H1 (cell line): Measurements from ENCODE around the gene RRP1B. TPM values are rescaled to one million over a fixed set of nuclear protein-coding genes. Genes with fewer than 3 reads are reported as not detected.

Experiments
- POLR2AphosphoS5 ChIP-seq: IDR thresholded peaks from 2 replicates; pipeline ENCODE4 v1.6.1; 2011; ENCODE audit warnings: low read depth, low read length
- ZNF274 ChIP-seq: IDR thresholded peaks from 2 replicates; pipeline ENCODE4 v1.7.0; 2012; ENCODE audit warnings: low read length, borderline replicate concordance; ENCODE audit errors: extremely low read depth
- polyA plus RNA-seq, 7 experiments: library from polyadenylated mRNA; depleted of rRNA in 3 of 7; stranded (reverse) in 5 of 7; unstranded in 2 of 7; fragments of >200 nt in 5 of 7; fragments of 200-250 nt in 2 of 7; gene quantifications; 1 replicate in 5 of 7; 2 replicates in 1 of 7; 4 replicates in 1 of 7; pipeline versions ENCODE4 v1.2.1 to v1.2.3, GENCODE V29; 2011 to 2013; ENCODE audit warnings: missing spikeins in 2 of 7, mixed read lengths in 2 of 7
- total RNA-seq: library from RNA; stranded (reverse); fragmentation: NEBNext Ultra II Directional; extraction: Animal tissue kit (Norgen Biotek cat#: 25700); gene quantifications from 2 replicates; pipeline ENCODE4 v1.2.1, GENCODE V29; 2021
- TF ChIP-seq, protein P1 (sequence below): fragments of 300-600 bp; sonication (generic); IDR thresholded peaks from 2 replicates; pipeline ENCODE4 v1.7.1; 2012; ENCODE audit warnings: low read length, moderate library complexity, mild to moderate bottlenecking, inconsistent platforms; ENCODE audit not compliant: insufficient replicate concordance
- TF ChIP-seq, protein P2 (sequence below): IDR thresholded peaks from 2 replicates; pipeline ENCODE4 v1.6.1; 2012; ENCODE audit warnings: inconsistent platforms

RRP1B gene
- total and polyA plus RNA-seq, 2 of the 8 experiments (the other 6 are each of a cell fraction or from before 2014, with no cell fraction given), result 25.8 to 97.3 TPM

DNA sequence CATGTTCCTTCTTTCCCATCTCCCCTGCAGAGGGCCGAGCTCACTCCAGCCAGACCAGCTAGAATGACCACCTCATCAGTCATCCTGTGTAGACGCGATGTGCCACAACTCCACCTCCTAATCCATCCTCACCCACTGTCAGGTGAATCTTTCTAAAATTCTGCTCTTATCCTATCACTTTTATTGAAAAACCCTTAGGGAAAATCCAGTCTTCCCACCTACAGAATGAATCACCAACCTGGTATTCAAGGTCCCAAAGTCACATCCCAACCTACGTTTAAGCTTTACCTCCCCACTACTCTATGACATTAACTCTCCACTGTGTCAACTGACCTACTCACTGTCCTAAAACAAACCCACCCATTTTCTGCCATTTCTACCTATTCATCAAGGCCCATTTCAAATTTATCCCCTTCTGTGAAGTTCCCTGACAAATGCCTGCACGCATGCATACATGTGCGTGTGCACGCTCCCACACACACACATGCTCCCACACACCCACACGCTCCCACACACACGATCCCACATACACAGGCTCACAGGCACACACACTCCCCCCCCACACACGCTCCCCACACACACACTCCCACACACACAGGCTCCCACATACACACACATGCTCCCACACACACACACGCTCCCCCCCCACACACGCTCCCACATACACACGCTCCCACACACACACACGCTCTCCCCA is 27.8 kb upstream of the RRP1B start (continued):
- no peak for TF ChIP-seq POLR2AphosphoS5
- TF ChIP-seq, protein P1, sequence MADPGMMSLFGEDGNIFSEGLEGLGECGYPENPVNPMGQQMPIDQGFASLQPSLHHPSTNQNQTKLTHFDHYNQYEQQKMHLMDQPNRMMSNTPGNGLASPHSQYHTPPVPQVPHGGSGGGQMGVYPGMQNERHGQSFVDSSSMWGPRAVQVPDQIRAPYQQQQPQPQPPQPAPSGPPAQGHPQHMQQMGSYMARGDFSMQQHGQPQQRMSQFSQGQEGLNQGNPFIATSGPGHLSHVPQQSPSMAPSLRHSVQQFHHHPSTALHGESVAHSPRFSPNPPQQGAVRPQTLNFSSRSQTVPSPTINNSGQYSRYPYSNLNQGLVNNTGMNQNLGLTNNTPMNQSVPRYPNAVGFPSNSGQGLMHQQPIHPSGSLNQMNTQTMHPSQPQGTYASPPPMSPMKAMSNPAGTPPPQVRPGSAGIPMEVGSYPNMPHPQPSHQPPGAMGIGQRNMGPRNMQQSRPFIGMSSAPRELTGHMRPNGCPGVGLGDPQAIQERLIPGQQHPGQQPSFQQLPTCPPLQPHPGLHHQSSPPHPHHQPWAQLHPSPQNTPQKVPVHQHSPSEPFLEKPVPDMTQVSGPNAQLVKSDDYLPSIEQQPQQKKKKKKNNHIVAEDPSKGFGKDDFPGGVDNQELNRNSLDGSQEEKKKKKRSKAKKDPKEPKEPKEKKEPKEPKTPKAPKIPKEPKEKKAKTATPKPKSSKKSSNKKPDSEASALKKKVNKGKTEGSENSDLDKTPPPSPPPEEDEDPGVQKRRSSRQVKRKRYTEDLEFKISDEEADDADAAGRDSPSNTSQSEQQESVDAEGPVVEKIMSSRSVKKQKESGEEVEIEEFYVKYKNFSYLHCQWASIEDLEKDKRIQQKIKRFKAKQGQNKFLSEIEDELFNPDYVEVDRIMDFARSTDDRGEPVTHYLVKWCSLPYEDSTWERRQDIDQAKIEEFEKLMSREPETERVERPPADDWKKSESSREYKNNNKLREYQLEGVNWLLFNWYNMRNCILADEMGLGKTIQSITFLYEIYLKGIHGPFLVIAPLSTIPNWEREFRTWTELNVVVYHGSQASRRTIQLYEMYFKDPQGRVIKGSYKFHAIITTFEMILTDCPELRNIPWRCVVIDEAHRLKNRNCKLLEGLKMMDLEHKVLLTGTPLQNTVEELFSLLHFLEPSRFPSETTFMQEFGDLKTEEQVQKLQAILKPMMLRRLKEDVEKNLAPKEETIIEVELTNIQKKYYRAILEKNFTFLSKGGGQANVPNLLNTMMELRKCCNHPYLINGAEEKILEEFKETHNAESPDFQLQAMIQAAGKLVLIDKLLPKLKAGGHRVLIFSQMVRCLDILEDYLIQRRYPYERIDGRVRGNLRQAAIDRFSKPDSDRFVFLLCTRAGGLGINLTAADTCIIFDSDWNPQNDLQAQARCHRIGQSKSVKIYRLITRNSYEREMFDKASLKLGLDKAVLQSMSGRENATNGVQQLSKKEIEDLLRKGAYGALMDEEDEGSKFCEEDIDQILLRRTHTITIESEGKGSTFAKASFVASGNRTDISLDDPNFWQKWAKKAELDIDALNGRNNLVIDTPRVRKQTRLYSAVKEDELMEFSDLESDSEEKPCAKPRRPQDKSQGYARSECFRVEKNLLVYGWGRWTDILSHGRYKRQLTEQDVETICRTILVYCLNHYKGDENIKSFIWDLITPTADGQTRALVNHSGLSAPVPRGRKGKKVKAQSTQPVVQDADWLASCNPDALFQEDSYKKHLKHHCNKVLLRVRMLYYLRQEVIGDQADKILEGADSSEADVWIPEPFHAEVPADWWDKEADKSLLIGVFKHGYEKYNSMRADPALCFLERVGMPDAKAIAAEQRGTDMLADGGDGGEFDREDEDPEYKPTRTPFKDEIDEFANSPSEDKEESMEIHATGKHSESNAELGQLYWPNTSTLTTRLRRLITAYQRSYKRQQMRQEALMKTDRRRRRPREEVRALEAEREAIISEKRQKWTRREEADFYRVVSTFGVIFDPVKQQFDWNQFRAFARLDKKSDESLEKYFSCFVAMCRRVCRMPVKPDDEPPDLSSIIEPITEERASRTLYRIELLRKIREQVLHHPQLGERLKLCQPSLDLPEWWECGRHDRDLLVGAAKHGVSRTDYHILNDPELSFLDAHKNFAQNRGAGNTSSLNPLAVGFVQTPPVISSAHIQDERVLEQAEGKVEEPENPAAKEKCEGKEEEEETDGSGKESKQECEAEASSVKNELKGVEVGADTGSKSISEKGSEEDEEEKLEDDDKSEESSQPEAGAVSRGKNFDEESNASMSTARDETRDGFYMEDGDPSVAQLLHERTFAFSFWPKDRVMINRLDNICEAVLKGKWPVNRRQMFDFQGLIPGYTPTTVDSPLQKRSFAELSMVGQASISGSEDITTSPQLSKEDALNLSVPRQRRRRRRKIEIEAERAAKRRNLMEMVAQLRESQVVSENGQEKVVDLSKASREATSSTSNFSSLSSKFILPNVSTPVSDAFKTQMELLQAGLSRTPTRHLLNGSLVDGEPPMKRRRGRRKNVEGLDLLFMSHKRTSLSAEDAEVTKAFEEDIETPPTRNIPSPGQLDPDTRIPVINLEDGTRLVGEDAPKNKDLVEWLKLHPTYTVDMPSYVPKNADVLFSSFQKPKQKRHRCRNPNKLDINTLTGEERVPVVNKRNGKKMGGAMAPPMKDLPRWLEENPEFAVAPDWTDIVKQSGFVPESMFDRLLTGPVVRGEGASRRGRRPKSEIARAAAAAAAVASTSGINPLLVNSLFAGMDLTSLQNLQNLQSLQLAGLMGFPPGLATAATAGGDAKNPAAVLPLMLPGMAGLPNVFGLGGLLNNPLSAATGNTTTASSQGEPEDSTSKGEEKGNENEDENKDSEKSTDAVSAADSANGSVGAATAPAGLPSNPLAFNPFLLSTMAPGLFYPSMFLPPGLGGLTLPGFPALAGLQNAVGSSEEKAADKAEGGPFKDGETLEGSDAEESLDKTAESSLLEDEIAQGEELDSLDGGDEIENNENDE, result no peak
- TF ChIP-seq, protein P2, sequence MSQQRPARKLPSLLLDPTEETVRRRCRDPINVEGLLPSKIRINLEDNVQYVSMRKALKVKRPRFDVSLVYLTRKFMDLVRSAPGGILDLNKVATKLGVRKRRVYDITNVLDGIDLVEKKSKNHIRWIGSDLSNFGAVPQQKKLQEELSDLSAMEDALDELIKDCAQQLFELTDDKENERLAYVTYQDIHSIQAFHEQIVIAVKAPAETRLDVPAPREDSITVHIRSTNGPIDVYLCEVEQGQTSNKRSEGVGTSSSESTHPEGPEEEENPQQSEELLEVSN, result no peak
- TF ChIP-seq ZNF274, result no peak
